HG02943 (cell line): Measurements from ENCODE around the gene FOXA1.

Source experiments
- ATAC-seq: cut with Tn5 transposase; IDR thresholded peaks from one replicate; pipeline ENCODE4 v1.9.1; 2021; ENCODE audit warnings: mild to moderate bottlenecking, low read depth, moderate library complexity; ENCODE audit not compliant: unreplicated experiment

FOXA1 gene

GRCh38 chr14:37594971-37595808, at the start of gene FOXA1, which contains the start of gene TTC6:
Gene FOXA1 (minus strand): TSS chr14:37595249. CDS start chr14:37594972, 277 bp downstream.
Gene TTC6 (plus strand): TSS chr14:37595629. CDS start chr14:37622065, 26,436 bp downstream.
- ATAC-seq: no peak

- ATAC-seq: no peak
Measured at GRCh38 chr14:37643701-37644100, 48.7 kb upstream of the FOXA1 start.

GRCh38 chr14:37642125-37642524, 47.1 kb upstream of the FOXA1 start:
- no peak for ATAC-seq

- no peak for ATAC-seq
Measured at GRCh38 chr14:37641117-37641516, 46.1 kb upstream of the FOXA1 start.

GRCh38 chr14:37638599-37638998, 43.5 kb upstream of the FOXA1 start:
- no peak for ATAC-seq

- no peak for ATAC-seq
Measured at GRCh38 chr14:37637341-37637740, 42.3 kb upstream of the FOXA1 start.

- no peak for ATAC-seq
Measured at GRCh38 chr14:37625597-37626595, 30.8 kb upstream of the FOXA1 start.

- no peak for ATAC-seq
Measured at GRCh38 chr14:37623971-37624370, 28.9 kb upstream of the FOXA1 start.

- no peak for ATAC-seq
Measured at GRCh38 chr14:37623426-37623951, 28.4 kb upstream of the FOXA1 start.

- no peak for ATAC-seq
Measured at GRCh38 chr14:37622231-37622923, 27.3 kb upstream of the FOXA1 start.

- no peak for ATAC-seq
Measured at GRCh38 chr14:37620856-37621255, 25.8 kb upstream of the FOXA1 start.

GRCh38 chr14:37618498-37619028, 23.5 kb upstream of the FOXA1 start:
- ATAC-seq: no peak

GRCh38 chr14:37617864-37618365, 22.9 kb upstream of the FOXA1 start:
- ATAC-seq: no peak

GRCh38 chr14:37616853-37617252, 21.8 kb upstream of the FOXA1 start:
- no peak for ATAC-seq

GRCh38 chr14:37615582-37616289, 20.7 kb upstream of the FOXA1 start:
- ATAC-seq: no peak

GRCh38 chr14:37610945-37611523, 16.0 kb upstream of the FOXA1 start:
- ATAC-seq: no peak

GRCh38 chr14:37608649-37609048, 13.6 kb upstream of the FOXA1 start:
- no peak for ATAC-seq

GRCh38 chr14:37606678-37607077, 11.6 kb upstream of the FOXA1 start:
- no peak for ATAC-seq
